ENCODE data around the gene ZNF212. TPM values are rescaled to one million over a fixed set of nuclear protein-coding genes. Genes with fewer than 3 reads are reported as not detected.
A peak's percentile ranks its signal among the peaks of the same experiment; 100 is the strongest.
"Not testable (repeated sequence)": the region's sequence is repeated elsewhere in the genome, so short reads cannot be mapped to it uniquely, and the experiment has no call there.

Gene ZNF212
- total and polyA plus RNA-seq, 10 donors = 6.7 to 15.0 (median 12.8) TPM

DNA sequence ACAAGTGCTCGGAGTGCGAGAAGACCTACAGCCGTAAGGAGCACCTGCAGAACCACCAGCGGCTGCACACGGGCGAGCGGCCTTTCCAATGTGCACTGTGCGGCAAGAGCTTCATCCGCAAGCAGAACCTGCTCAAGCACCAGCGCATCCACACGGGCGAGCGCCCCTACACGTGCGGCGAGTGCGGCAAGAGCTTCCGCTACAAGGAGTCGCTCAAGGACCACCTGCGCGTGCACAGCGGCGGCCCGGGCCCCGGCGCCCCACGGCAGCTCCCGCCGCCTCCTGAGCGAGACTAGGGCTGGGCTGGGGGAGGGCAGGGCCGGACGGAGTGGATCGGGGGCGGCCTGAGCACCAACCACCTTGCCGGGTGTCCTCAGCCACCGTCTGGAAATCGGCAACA is 15.1 kb upstream of the ZNF212 start:
- Histone ChIP-seq H3K27ac (no peak overlapping the region), H3K9me3 (peaks cover 0 to 5% (median 0%) of the 10 kb centered on the region in 8 donors), H3K4me1 (no peaks in the 10 kb centered on the region), H3K27me3 (replicated peaks in 1 of 7) (no peaks in the 10 kb centered on the region), H3K4me3 (no peak overlapping the region), H3K36me3 (peaks cover 0 to 74% (median 56%) of the 10 kb centered on the region in 6 donors)
- WGBS, 5 donors = 96 to 99% (median 98%) methylated on average over 7 to 37 of the region's 37 CpGs
- intact Hi-C loops (cut with DNase I; ENCODE audit: low total_unique reads) = no loop called here
- peak; percentile 72 for DNase-seq
- TF ChIP-seq POLR2AphosphoS5 (IDR thresholded peaks at IDR 0.05) = peak in 2 of 3 donors; percentile 18 to 38
- TF ChIP-seq, protein P1, sequence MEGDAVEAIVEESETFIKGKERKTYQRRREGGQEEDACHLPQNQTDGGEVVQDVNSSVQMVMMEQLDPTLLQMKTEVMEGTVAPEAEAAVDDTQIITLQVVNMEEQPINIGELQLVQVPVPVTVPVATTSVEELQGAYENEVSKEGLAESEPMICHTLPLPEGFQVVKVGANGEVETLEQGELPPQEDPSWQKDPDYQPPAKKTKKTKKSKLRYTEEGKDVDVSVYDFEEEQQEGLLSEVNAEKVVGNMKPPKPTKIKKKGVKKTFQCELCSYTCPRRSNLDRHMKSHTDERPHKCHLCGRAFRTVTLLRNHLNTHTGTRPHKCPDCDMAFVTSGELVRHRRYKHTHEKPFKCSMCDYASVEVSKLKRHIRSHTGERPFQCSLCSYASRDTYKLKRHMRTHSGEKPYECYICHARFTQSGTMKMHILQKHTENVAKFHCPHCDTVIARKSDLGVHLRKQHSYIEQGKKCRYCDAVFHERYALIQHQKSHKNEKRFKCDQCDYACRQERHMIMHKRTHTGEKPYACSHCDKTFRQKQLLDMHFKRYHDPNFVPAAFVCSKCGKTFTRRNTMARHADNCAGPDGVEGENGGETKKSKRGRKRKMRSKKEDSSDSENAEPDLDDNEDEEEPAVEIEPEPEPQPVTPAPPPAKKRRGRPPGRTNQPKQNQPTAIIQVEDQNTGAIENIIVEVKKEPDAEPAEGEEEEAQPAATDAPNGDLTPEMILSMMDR (IDR thresholded peaks at IDR 0.05 in 8 of 11, conservative IDR thresholded peaks at IDR 0.05 in 3 of 11) = no peak

DNA sequence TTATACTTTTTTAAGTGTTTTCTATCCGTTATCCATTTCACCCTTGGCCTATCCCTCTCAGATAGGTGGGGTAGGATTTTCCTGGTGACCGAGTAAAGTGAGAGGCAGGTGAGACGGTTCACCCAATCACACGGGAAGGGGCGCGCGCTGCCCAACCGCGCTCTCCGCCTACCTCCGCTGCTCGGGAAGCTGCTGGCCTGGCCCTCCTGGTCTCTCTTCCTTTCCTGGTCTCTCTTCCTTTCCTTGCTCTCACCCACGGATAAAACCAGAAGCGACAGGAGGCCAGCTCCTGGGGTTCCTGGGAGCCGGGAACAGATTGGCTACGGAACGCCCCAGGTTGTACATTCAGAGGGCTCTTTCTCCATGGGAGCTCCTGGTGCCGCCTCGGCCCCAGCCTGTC is 14.3 kb upstream of the ZNF212 start:
- DNase-seq = peak; percentile 65
- TF ChIP-seq POLR2A (IDR thresholded peaks at IDR 0.05) = no peak
- TF ChIP-seq POLR2AphosphoS5 (IDR thresholded peaks at IDR 0.05) = no peak
- TF ChIP-seq, protein P1 (IDR thresholded peaks at IDR 0.05 in 8 of 11, conservative IDR thresholded peaks at IDR 0.05 in 3 of 11) = no peak
- Histone ChIP-seq H3K36me3 (peaks cover 0 to 66% (median 50%) of the 10 kb centered on the region in 6 donors), H3K27ac (no peak overlapping the region), H3K27me3 (replicated peaks in 1 of 7) (no peaks in the 10 kb centered on the region), H3K4me1 (no peaks in the 10 kb centered on the region), H3K9me3 (peaks cover 0 to 5% (median 0%) of the 10 kb centered on the region in 8 donors), H3K4me3 (no peak overlapping the region)
- intact Hi-C loops (cut with DNase I; ENCODE audit: low total_unique reads) = no loop called here
- WGBS, 5 donors = 93 to 98% (median 98%) methylated on average over 18 to 19 of the region's 19 CpGs

- intact Hi-C loops (cut with DNase I; ENCODE audit: low total_unique reads) = no loop called here
- H3K4me3 ChIP-seq = no peak overlapping the region
- WGBS, 5 donors = 96 to 98% (median 97%) methylated on average over 12 to 22 of the region's 22 CpGs
- H3K27me3 ChIP-seq (replicated peaks in 1 of 7) = no peaks in the 10 kb centered on the region
- H3K9me3 ChIP-seq = peaks cover 0 to 5% (median 0%) of the 10 kb centered on the region in 8 donors
- no peaks in the 10 kb centered on the region for H3K4me1 ChIP-seq
- H3K36me3 ChIP-seq = peaks cover 0 to 61% (median 45%) of the 10 kb centered on the region in 6 donors
- TF ChIP-seq POLR2AphosphoS5 (IDR thresholded peaks at IDR 0.05) (no peak), POLR2A (IDR thresholded peaks at IDR 0.05) (no peak)
- TF ChIP-seq, protein P1 (IDR thresholded peaks at IDR 0.05 in 8 of 11, conservative IDR thresholded peaks at IDR 0.05 in 3 of 11) = no peak
- H3K27ac ChIP-seq = no peak overlapping the region
- peak; percentile 67 for DNase-seq
Measured at GRCh38 chr7:149225656-149226055, 13.8 kb upstream of the ZNF212 start.

DNA sequence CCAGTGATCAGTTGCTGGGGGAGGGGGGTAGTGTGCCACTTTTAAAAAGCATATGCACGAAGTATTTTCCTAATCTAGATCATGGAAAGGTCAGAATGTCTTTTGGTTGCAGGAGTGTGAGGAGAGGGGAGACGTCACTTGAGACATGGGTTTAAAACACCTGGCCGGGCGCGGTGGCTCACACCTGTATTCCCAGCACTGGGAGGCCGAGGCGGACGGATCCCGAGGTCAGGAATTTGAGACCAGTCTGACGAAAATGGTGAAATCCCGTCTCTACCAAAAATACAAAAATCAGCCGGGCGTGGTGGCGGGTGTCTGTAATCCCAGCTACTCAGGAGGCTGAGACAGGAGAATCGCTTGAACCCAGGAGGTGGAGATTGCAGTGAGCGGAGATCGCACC is 13.1 kb upstream of the ZNF212 start:
- peak; percentile 42 for DNase-seq
- 91 to 95% (median 95%) methylated on average over 17 of the region's 17 CpGs for WGBS, 5 donors
- peaks cover 0 to 54% (median 39%) of the 10 kb centered on the region in 6 donors for H3K36me3 ChIP-seq
- H3K27ac ChIP-seq; intact Hi-C loops (cut with DNase I; ENCODE audit: low total_unique reads); H3K9me3 ChIP-seq; H3K4me1 ChIP-seq; H3K4me3 ChIP-seq; H3K27me3 ChIP-seq (replicated peaks in 1 of 7): not testable (repeated sequence)
